ENCODE measurements around the gene TPPP3. TPM values are rescaled to one million over a fixed set of nuclear protein-coding genes. Genes with fewer than 3 reads are reported as not detected.

The TPPP3 gene
- total RNA-seq, 1 experiment from 2014 or later = 3.1 TPM

DNA sequence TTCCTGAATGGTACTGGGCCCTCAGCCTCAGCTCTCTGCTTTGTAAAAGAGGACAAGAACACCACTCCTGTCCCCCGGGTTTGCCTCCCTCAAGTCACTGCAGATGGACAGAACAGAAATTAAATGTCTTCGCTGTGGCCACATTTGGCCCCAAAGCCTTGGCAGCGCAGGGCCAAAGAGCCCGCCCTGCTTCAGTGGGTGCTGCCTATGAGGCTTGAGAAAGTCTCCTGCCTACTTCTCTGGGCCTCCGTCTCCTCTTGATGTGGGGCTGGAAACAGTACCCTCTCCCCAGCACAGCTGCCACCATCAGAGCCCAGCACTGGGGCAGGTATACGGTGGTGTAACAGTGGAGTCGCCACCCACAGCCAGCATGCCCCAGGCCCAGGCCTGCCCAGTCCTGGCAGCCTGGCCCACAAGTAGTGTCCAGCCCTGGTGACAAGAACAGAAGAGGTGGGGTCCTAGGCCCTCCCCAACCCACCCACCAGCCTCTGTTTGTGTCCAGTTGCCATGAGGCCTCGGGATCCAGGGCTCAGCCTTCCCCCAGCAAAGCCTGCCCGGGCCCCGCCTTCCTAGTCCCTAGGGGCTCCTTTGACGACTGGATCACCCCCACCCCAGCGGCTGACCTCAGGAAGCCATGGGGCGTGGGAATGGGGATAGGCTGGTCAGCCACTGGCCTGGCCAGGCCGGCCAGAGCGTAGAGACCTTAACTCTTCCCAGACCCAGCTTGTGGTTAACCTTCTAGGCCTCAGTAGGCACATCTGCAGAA is 3.9 kb upstream of the TPPP3 start:
- CTCF ChIA-PET = interaction anchor here (1.1 kb wide), 1 partner anchor 120 kb away, joined by 6 read pairs; no protein-coding TSS in a partner anchor
- no TSS peak for BruUV-seq (replicated peaks)
- H3K4me2 ChIP-seq = no peak overlapping the region

DNA sequence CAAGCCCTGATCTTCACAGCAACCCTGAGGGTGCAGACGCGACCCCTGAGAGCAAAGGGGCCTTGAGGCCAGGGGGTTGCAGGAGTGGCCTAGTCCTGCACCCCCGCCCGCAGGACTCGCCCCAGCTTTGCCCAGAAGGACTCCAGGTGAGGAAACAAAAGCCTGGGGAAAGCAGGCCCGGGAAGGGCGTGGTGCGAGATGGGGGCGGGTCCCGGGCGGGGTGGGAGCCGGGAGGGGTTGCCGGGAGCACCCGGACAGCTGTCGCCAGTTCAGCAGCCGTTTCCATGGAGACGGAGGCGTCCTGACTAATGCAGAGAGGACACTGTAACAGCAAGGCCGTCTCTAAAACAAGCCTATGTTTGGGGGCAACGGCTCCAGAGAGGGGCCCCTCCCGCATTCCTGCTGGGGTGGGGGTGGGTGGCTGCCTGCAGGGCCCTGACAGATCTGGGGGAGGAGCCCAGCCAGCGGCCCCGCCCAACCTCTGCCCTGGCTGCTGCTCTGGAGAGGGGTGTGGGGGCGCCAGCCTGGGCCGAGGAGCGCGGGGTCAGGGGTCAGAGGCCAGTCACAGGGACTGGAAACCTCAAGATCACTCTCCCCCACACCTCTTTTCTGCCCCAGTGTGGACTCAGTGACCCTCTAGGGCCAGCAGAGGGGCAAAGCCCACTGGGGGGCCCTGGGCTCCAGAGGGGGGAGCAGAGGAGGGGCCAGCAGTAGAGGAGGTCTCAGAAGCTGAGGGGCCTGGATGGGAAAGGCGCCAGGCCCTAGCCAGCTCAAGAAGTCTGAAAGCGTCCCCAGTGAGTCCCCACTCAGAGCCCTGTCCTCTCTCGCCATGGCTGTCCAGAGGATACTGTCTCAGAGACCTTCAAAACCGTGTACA is 3.1 kb upstream of the TPPP3 start:
- no TSS peak for BruUV-seq (replicated peaks)
- H2AFZ ChIP-seq = no peak overlapping the region
- intact Hi-C loops (cut with micrococcal nuclease; ENCODE audit: unreplicated experiment) = loop anchor here (5.0 to 10.0 kb wide), 2 partner anchors 119 to 202 kb away; partner anchors contain the start of genes E2F4, ELMO3, EXOC3L1 and PLEKHG4
- ChIA-PET POLR2A (ENCODE audit: unreplicated experiment) (interaction anchor here (0.6 kb wide), 1 partner anchor 119 kb away, joined by 8 read pairs; no protein-coding TSS in a partner anchor), CTCF (interaction anchor here (0.6 to 1.1 kb wide), 2 partner anchors 119 to 277 kb away, joined by 4 to 6 read pairs; no protein-coding TSS in a partner anchor)
- peak; percentile 89 to 94 for DNase-seq
- H3K27ac ChIP-seq = no peak overlapping the region
- no peaks in the 10 kb centered on the region for H4K20me1 ChIP-seq (ENCODE audit: insufficient read depth)
- TF ChIP-seq EZH2 (IDR thresholded peaks at IDR 0.05; ENCODE audit: low read depth) = no peak
- TF ChIP-seq, protein P1, sequence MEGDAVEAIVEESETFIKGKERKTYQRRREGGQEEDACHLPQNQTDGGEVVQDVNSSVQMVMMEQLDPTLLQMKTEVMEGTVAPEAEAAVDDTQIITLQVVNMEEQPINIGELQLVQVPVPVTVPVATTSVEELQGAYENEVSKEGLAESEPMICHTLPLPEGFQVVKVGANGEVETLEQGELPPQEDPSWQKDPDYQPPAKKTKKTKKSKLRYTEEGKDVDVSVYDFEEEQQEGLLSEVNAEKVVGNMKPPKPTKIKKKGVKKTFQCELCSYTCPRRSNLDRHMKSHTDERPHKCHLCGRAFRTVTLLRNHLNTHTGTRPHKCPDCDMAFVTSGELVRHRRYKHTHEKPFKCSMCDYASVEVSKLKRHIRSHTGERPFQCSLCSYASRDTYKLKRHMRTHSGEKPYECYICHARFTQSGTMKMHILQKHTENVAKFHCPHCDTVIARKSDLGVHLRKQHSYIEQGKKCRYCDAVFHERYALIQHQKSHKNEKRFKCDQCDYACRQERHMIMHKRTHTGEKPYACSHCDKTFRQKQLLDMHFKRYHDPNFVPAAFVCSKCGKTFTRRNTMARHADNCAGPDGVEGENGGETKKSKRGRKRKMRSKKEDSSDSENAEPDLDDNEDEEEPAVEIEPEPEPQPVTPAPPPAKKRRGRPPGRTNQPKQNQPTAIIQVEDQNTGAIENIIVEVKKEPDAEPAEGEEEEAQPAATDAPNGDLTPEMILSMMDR (conservative IDR thresholded peaks at IDR 0.05) = no peak
- peaks cover 13% of the 10 kb centered on the region for H3F3A ChIP-seq (ENCODE audit: insufficient read depth, low read depth)
- no peaks in the 10 kb centered on the region for H3K9me2 ChIP-seq (ENCODE audit: insufficient read depth)
- H3K4me1 ChIP-seq (replicated peaks; ENCODE audit: insufficient read depth) = peaks cover 17% of the 10 kb centered on the region
- H3K9me3 ChIP-seq (ENCODE audit: insufficient read depth, low read depth) = no peaks in the 10 kb centered on the region
- peak overlapping the region; percentile 54 for H3K4me2 ChIP-seq
- no peaks in the 10 kb centered on the region for H3K79me2 ChIP-seq (ENCODE audit: low read depth)
- H3K27me3 ChIP-seq (ENCODE audit: insufficient read depth, low read depth) = no peaks in the 10 kb centered on the region
- H3K4me3 ChIP-seq = no peak overlapping the region
- H3K36me3 ChIP-seq (ENCODE audit: low read depth) = no peaks in the 10 kb centered on the region

More for the DNA sequence above, 3.9 kb upstream of the TPPP3 start:
- Histone ChIP-seq H3K4me3 (no peak overlapping the region), H3K36me3 (ENCODE audit: low read depth) (no peaks in the 10 kb centered on the region), H4K20me1 (ENCODE audit: insufficient read depth) (no peaks in the 10 kb centered on the region), H3K9me2 (ENCODE audit: insufficient read depth) (no peaks in the 10 kb centered on the region), H3F3A (ENCODE audit: insufficient read depth, low read depth) (peaks cover 13% of the 10 kb centered on the region), H3K27ac (no peak overlapping the region), H3K79me2 (ENCODE audit: low read depth) (no peaks in the 10 kb centered on the region), H3K9me3 (ENCODE audit: insufficient read depth, low read depth) (no peaks in the 10 kb centered on the region), H3K27me3 (ENCODE audit: insufficient read depth, low read depth) (no peaks in the 10 kb centered on the region), H2AFZ (no peak overlapping the region), H3K4me1 (replicated peaks; ENCODE audit: insufficient read depth) (peaks cover 17% of the 10 kb centered on the region)
- TF ChIP-seq EZH2 (IDR thresholded peaks at IDR 0.05; ENCODE audit: low read depth) = no peak
- TF ChIP-seq, protein P1 (conservative IDR thresholded peaks at IDR 0.05) = no peak
- POLR2A ChIA-PET (ENCODE audit: unreplicated experiment) = no interaction called here
- no peak for DNase-seq
- intact Hi-C loops (cut with micrococcal nuclease; ENCODE audit: unreplicated experiment) = loop anchor here (5.0 to 10.0 kb wide), 2 partner anchors 120 to 202 kb away; partner anchors contain the start of genes E2F4, ELMO3, EXOC3L1 and PLEKHG4

All from PC-9 (cell line).